Measurements from ENCODE around the gene TRIM6. TPM values are rescaled to one million over a fixed set of nuclear protein-coding genes. Genes with fewer than 3 reads are reported as not detected.

Gene TRIM6
- total RNA-seq, 4 donors from 2014 or later = 0.15 to 0.35 (median 0.28) TPM

- no peak overlapping the region for H3K27ac ChIP-seq
- TF ChIP-seq CTCF (IDR thresholded peaks at IDR 0.05 in 4 of 5, conservative IDR thresholded peaks at IDR 0.05 in 1 of 5) (no peak), POLR2A (IDR thresholded peaks at IDR 0.05) (no peak)
- intact Hi-C loops (cut with DNase I; ENCODE audit: low total_unique reads) (no loop called here), in situ Hi-C loops (cut with MboI; ENCODE audit: low sequenced_read_pairs in 4 of 4) (no loop called here)
- ATAC-seq = no peak
- H3K9me3 ChIP-seq = no peaks in the 10 kb centered on the region
- no peak for DNase-seq
- no peaks in the 10 kb centered on the region for H3K27me3 ChIP-seq
- H3K4me3 ChIP-seq = no peak overlapping the region
- no peaks in the 10 kb centered on the region for H3K36me3 ChIP-seq
- H3K4me1 ChIP-seq = no peaks in the 10 kb centered on the region
Measured at GRCh38 chr11:5603326-5603725, 6.9 kb downstream of the TRIM6 start.

GRCh38 chr11:5604896-5605295, 8.5 kb downstream of the TRIM6 start:
- in situ Hi-C loops (cut with MboI; ENCODE audit: low sequenced_read_pairs in 4 of 4) (no loop called here), intact Hi-C loops (cut with DNase I; ENCODE audit: low total_unique reads) (no loop called here)
- Histone ChIP-seq H3K4me3 (no peak overlapping the region), H3K27ac (no peak overlapping the region), H3K9me3 (no peaks in the 10 kb centered on the region), H3K36me3 (no peaks in the 10 kb centered on the region), H3K4me1 (no peaks in the 10 kb centered on the region), H3K27me3 (no peaks in the 10 kb centered on the region)
- ATAC-seq (no peak), DNase-seq (no peak)
- TF ChIP-seq POLR2A (IDR thresholded peaks at IDR 0.05) (no peak), CTCF (IDR thresholded peaks at IDR 0.05 in 4 of 5, conservative IDR thresholded peaks at IDR 0.05 in 1 of 5) (no peak)

- DNase-seq (no peak), ATAC-seq (no peak)
- Histone ChIP-seq H3K9me3 (no peaks in the 10 kb centered on the region), H3K4me3 (no peak overlapping the region), H3K36me3 (no peaks in the 10 kb centered on the region), H3K4me1 (no peaks in the 10 kb centered on the region), H3K27ac (no peak overlapping the region), H3K27me3 (no peaks in the 10 kb centered on the region)
- intact Hi-C loops (cut with DNase I; ENCODE audit: low total_unique reads) = no loop called here
- in situ Hi-C loops (cut with MboI; ENCODE audit: low sequenced_read_pairs in 4 of 4) = no loop called here
- no peak for TF ChIP-seq CTCF (IDR thresholded peaks at IDR 0.05 in 4 of 5, conservative IDR thresholded peaks at IDR 0.05 in 1 of 5)
- no peak for TF ChIP-seq POLR2A (IDR thresholded peaks at IDR 0.05)
Measured at GRCh38 chr11:5605849-5606248, 9.4 kb downstream of the TRIM6 start.

- no peak for ATAC-seq
- H3K27me3 ChIP-seq = no peaks in the 10 kb centered on the region
- DNase-seq = no peak
- no peaks in the 10 kb centered on the region for H3K9me3 ChIP-seq
- in situ Hi-C loops (cut with MboI; ENCODE audit: low sequenced_read_pairs in 4 of 4) = no loop called here
- intact Hi-C loops (cut with DNase I; ENCODE audit: low total_unique reads) = no loop called here
- TF ChIP-seq POLR2A (IDR thresholded peaks at IDR 0.05) (no peak), CTCF (IDR thresholded peaks at IDR 0.05 in 4 of 5, conservative IDR thresholded peaks at IDR 0.05 in 1 of 5) (no peak)
- H3K4me3 ChIP-seq = no peak overlapping the region
- H3K27ac ChIP-seq = no peak overlapping the region
- no peaks in the 10 kb centered on the region for H3K36me3 ChIP-seq
- H3K4me1 ChIP-seq = no peaks in the 10 kb centered on the region
Measured at GRCh38 chr11:5608808-5609207, 12.4 kb downstream of the TRIM6 start.

GRCh38 chr11:5610446-5610845, 14.0 kb downstream of the TRIM6 start:
- Histone ChIP-seq H3K4me1 (no peaks in the 10 kb centered on the region), H3K36me3 (no peaks in the 10 kb centered on the region), H3K27ac (no peak overlapping the region), H3K27me3 (no peaks in the 10 kb centered on the region), H3K4me3 (no peak overlapping the region), H3K9me3 (no peaks in the 10 kb centered on the region)
- DNase-seq = no peak
- in situ Hi-C loops (cut with MboI; ENCODE audit: low sequenced_read_pairs in 4 of 4) (no loop called here), intact Hi-C loops (cut with DNase I; ENCODE audit: low total_unique reads) (no loop called here)
- ATAC-seq = no peak
- TF ChIP-seq CTCF (IDR thresholded peaks at IDR 0.05 in 4 of 5, conservative IDR thresholded peaks at IDR 0.05 in 1 of 5) = no peak
- no peak for TF ChIP-seq POLR2A (IDR thresholded peaks at IDR 0.05)

Measured in gastrocnemius medialis (tissue), 4 donors.